ENCODE results near the gene LCN6.
"Not testable (repeated sequence)": the region's sequence is repeated elsewhere in the genome, so short reads cannot be mapped to it uniquely, and the experiment has no call there.

Gene LCN6

GRCh38 chr9:136788644-136789522 lies 40.6 kb upstream of the LCN6 start:
- H3K4me1 ChIP-seq (ENCODE audit: control insufficient read depth, insufficient read depth, low read length) = peaks cover 42% of the 10 kb centered on the region
- H3K9ac ChIP-seq (ENCODE audit: low read length) = peak overlapping the region; percentile 28
- not testable (repeated sequence) for H3K36me3 ChIP-seq (ENCODE audit: control insufficient read depth, insufficient read depth, low read length); H3K4me3 ChIP-seq (ENCODE audit: low read length); H3K9me3 ChIP-seq (ENCODE audit: control insufficient read depth, low read length); H3K27me3 ChIP-seq (ENCODE audit: control insufficient read depth, insufficient read depth, low read length)

GRCh38 chr9:136787690-136788400 lies 39.5 kb upstream of the LCN6 start:
- Histone ChIP-seq H3K4me1 (ENCODE audit: control insufficient read depth, insufficient read depth, low read length) (peaks cover 33% of the 10 kb centered on the region), H3K4me3 (ENCODE audit: low read length) (no peak overlapping the region), H3K9me3 (ENCODE audit: control insufficient read depth, low read length) (no peaks in the 10 kb centered on the region)

GRCh38 chr9:136786983-136787382 lies 38.7 kb upstream of the LCN6 start:
- H3K36me3 ChIP-seq (ENCODE audit: control insufficient read depth, insufficient read depth, low read length); H3K4me3 ChIP-seq (ENCODE audit: low read length); H3K27me3 ChIP-seq (ENCODE audit: control insufficient read depth, insufficient read depth, low read length); H3K9ac ChIP-seq (ENCODE audit: low read length); H3K9me3 ChIP-seq (ENCODE audit: control insufficient read depth, low read length): not testable (repeated sequence)
- peaks cover 24% of the 10 kb centered on the region for H3K4me1 ChIP-seq (ENCODE audit: control insufficient read depth, insufficient read depth, low read length)

More at GRCh38 chr9:136787690-136788400, 39.5 kb upstream of the LCN6 start:
- Histone ChIP-seq H3K27me3 (ENCODE audit: control insufficient read depth, insufficient read depth, low read length) (no peaks in the 10 kb centered on the region), H3K9ac (ENCODE audit: low read length) (peak overlapping the region; percentile 28), H3K36me3 (ENCODE audit: control insufficient read depth, insufficient read depth, low read length) (no peaks in the 10 kb centered on the region)

GRCh38 chr9:136786451-136786850 lies 38.1 kb upstream of the LCN6 start:
- H3K9me3 ChIP-seq (ENCODE audit: control insufficient read depth, low read length) = no peaks in the 10 kb centered on the region
- no peak overlapping the region for H3K4me3 ChIP-seq (ENCODE audit: low read length)
- peaks cover 19% of the 10 kb centered on the region for H3K4me1 ChIP-seq (ENCODE audit: control insufficient read depth, insufficient read depth, low read length)
- no peak overlapping the region for H3K9ac ChIP-seq (ENCODE audit: low read length)
- H3K36me3 ChIP-seq (ENCODE audit: control insufficient read depth, insufficient read depth, low read length) = no peaks in the 10 kb centered on the region
- H3K27me3 ChIP-seq (ENCODE audit: control insufficient read depth, insufficient read depth, low read length) = no peaks in the 10 kb centered on the region

GRCh38 chr9:136785565-136786355 lies 37.4 kb upstream of the LCN6 start:
- not testable (repeated sequence) for H3K9ac ChIP-seq (ENCODE audit: low read length); H3K36me3 ChIP-seq (ENCODE audit: control insufficient read depth, insufficient read depth, low read length); H3K4me3 ChIP-seq (ENCODE audit: low read length)

GRCh38 chr9:136784997-136785361 lies 36.7 kb upstream of the LCN6 start:
- Histone ChIP-seq H3K4me1 (ENCODE audit: control insufficient read depth, insufficient read depth, low read length) (peaks cover 10% of the 10 kb centered on the region), H3K4me3 (ENCODE audit: low read length) (no peak overlapping the region), H3K36me3 (ENCODE audit: control insufficient read depth, insufficient read depth, low read length) (no peaks in the 10 kb centered on the region), H3K27me3 (ENCODE audit: control insufficient read depth, insufficient read depth, low read length) (no peaks in the 10 kb centered on the region), H3K9me3 (ENCODE audit: control insufficient read depth, low read length) (no peaks in the 10 kb centered on the region), H3K9ac (ENCODE audit: low read length) (no peak overlapping the region)

More at GRCh38 chr9:136785565-136786355, 37.4 kb upstream of the LCN6 start:
- H3K4me1 ChIP-seq (ENCODE audit: control insufficient read depth, insufficient read depth, low read length) = peaks cover 16% of the 10 kb centered on the region
- H3K27me3 ChIP-seq (ENCODE audit: control insufficient read depth, insufficient read depth, low read length); H3K9me3 ChIP-seq (ENCODE audit: control insufficient read depth, low read length): not testable (repeated sequence)

- no peaks in the 10 kb centered on the region for H3K9me3 ChIP-seq (ENCODE audit: control insufficient read depth, low read length)
- H3K4me3 ChIP-seq (ENCODE audit: low read length) = no peak overlapping the region
- H3K9ac ChIP-seq (ENCODE audit: low read length) = no peak overlapping the region
- no peaks in the 10 kb centered on the region for H3K36me3 ChIP-seq (ENCODE audit: control insufficient read depth, insufficient read depth, low read length)
- H3K4me1 ChIP-seq (ENCODE audit: control insufficient read depth, insufficient read depth, low read length) = peaks cover 8% of the 10 kb centered on the region
- no peaks in the 10 kb centered on the region for H3K27me3 ChIP-seq (ENCODE audit: control insufficient read depth, insufficient read depth, low read length)
Measured at GRCh38 chr9:136784249-136784996, 36.1 kb upstream of the LCN6 start.

- Histone ChIP-seq H3K4me1 (ENCODE audit: control insufficient read depth, insufficient read depth, low read length) (no peaks in the 10 kb centered on the region), H3K36me3 (ENCODE audit: control insufficient read depth, insufficient read depth, low read length) (no peaks in the 10 kb centered on the region), H3K9ac (ENCODE audit: low read length) (no peak overlapping the region)
Measured at GRCh38 chr9:136782452-136782851, 34.1 kb upstream of the LCN6 start.

GRCh38 chr9:136779808-136780207 lies 31.5 kb upstream of the LCN6 start:
- Histone ChIP-seq H3K27me3 (ENCODE audit: control insufficient read depth, insufficient read depth, low read length) (no peaks in the 10 kb centered on the region), H3K9ac (ENCODE audit: low read length) (no peak overlapping the region), H3K4me3 (ENCODE audit: low read length) (no peak overlapping the region), H3K4me1 (ENCODE audit: control insufficient read depth, insufficient read depth, low read length) (no peaks in the 10 kb centered on the region), H3K9me3 (ENCODE audit: control insufficient read depth, low read length) (no peaks in the 10 kb centered on the region), H3K36me3 (ENCODE audit: control insufficient read depth, insufficient read depth, low read length) (no peaks in the 10 kb centered on the region)

More at GRCh38 chr9:136782452-136782851, 34.1 kb upstream of the LCN6 start:
- Histone ChIP-seq H3K4me3 (ENCODE audit: low read length) (no peak overlapping the region), H3K9me3 (ENCODE audit: control insufficient read depth, low read length) (no peaks in the 10 kb centered on the region), H3K27me3 (ENCODE audit: control insufficient read depth, insufficient read depth, low read length) (no peaks in the 10 kb centered on the region)

- H3K4me3 ChIP-seq (ENCODE audit: low read length) = no peak overlapping the region
Measured at GRCh38 chr9:136777359-136777758, 29.0 kb upstream of the LCN6 start.

GRCh38 chr9:136776947-136777346 lies 28.6 kb upstream of the LCN6 start:
- Histone ChIP-seq H3K27me3 (ENCODE audit: control insufficient read depth, insufficient read depth, low read length) (no peaks in the 10 kb centered on the region), H3K9ac (ENCODE audit: low read length) (no peak overlapping the region), H3K9me3 (ENCODE audit: control insufficient read depth, low read length) (no peaks in the 10 kb centered on the region), H3K4me3 (ENCODE audit: low read length) (no peak overlapping the region), H3K36me3 (ENCODE audit: control insufficient read depth, insufficient read depth, low read length) (no peaks in the 10 kb centered on the region), H3K4me1 (ENCODE audit: control insufficient read depth, insufficient read depth, low read length) (no peaks in the 10 kb centered on the region)

More at GRCh38 chr9:136777359-136777758, 29.0 kb upstream of the LCN6 start:
- Histone ChIP-seq H3K9me3 (ENCODE audit: control insufficient read depth, low read length) (no peaks in the 10 kb centered on the region), H3K36me3 (ENCODE audit: control insufficient read depth, insufficient read depth, low read length) (no peaks in the 10 kb centered on the region), H3K9ac (ENCODE audit: low read length) (no peak overlapping the region), H3K27me3 (ENCODE audit: control insufficient read depth, insufficient read depth, low read length) (no peaks in the 10 kb centered on the region), H3K4me1 (ENCODE audit: control insufficient read depth, insufficient read depth, low read length) (no peaks in the 10 kb centered on the region)

Data from mucosa of stomach (tissue), 1 donor.